ENCODE measurements around the gene ADGRV1.

The ADGRV1 gene

GRCh38 chr5:91092859-91093783 is 534.5 kb downstream of the ADGRV1 start:
- DNase-seq: no peak

GRCh38 chr5:91095313-91095712 is 536.7 kb downstream of the ADGRV1 start:
- DNase-seq: no peak

- no peak for DNase-seq
Measured at GRCh38 chr5:91095786-91096385, 537.3 kb downstream of the ADGRV1 start.

GRCh38 chr5:91098541-91098940 is 539.9 kb downstream of the ADGRV1 start:
- DNase-seq: no peak

- peak in 1 of 4 experiments; percentile 5 for DNase-seq
Measured at GRCh38 chr5:91101600-91102379, 543.2 kb downstream of the ADGRV1 start.

- DNase-seq: no peak
Measured at GRCh38 chr5:91103353-91104061, 544.9 kb downstream of the ADGRV1 start.

GRCh38 chr5:91104062-91104448 is 545.5 kb downstream of the ADGRV1 start:
- no peak for DNase-seq

- DNase-seq: no peak
Measured at GRCh38 chr5:91106842-91107511, 548.4 kb downstream of the ADGRV1 start.

- no peak for DNase-seq
Measured at GRCh38 chr5:91109634-91110033, 551.0 kb downstream of the ADGRV1 start.

GRCh38 chr5:91110686-91111085 is 552.1 kb downstream of the ADGRV1 start:
- DNase-seq: no peak

- no peak for DNase-seq
Measured at GRCh38 chr5:91111473-91112238, 553.1 kb downstream of the ADGRV1 start.

- no peak for DNase-seq
Measured at GRCh38 chr5:91114658-91115057, 556.1 kb downstream of the ADGRV1 start.

- DNase-seq: no peak
Measured at GRCh38 chr5:91118354-91118753, 559.8 kb downstream of the ADGRV1 start.

- DNase-seq: no peak
Measured at GRCh38 chr5:91118796-91119195, 560.2 kb downstream of the ADGRV1 start.

- DNase-seq: no peak
Measured at GRCh38 chr5:91119217-91119616, 560.6 kb downstream of the ADGRV1 start.

- no peak for DNase-seq
Measured at GRCh38 chr5:91119981-91120850, 561.6 kb downstream of the ADGRV1 start.

- DNase-seq: no peak
Measured at GRCh38 chr5:91121347-91121993, 562.9 kb downstream of the ADGRV1 start.

GRCh38 chr5:91122651-91123050 is 564.1 kb downstream of the ADGRV1 start:
- DNase-seq: no peak

- DNase-seq: no peak
Measured at GRCh38 chr5:91123291-91123690, 564.7 kb downstream of the ADGRV1 start.

- no peak for DNase-seq
Measured at GRCh38 chr5:91123901-91124300, 565.3 kb downstream of the ADGRV1 start.
